Thyroid gland (tissue), 4 donors: ENCODE results near the gene HLCS.

ENCODE experiments used
- CTCF ChIP-seq, 6 experiments: fragments of 200-600 bp in 3 of 6; fragments of 450-650 bp in 3 of 6; sonication (generic) in 3 of 6; IDR thresholded peaks; one replicate each; pipeline ENCODE4 v1.5.1; 2016 to 2019; ENCODE audit warnings: antibody characterized with exemption in 6 of 6, mild to moderate bottlenecking in 2 of 6, inconsistent platforms in 1 of 6, moderate library complexity in 1 of 6
- POLR2A ChIP-seq, 2 donors: fragments of 450-650 bp; IDR thresholded peaks; one replicate each; pipeline ENCODE4 v1.6.1; 2017; ENCODE audit warnings: antibody characterized with exemption in 2 of 2, mild to moderate bottlenecking in 2 of 2, moderate library complexity in 1 of 2

- TF ChIP-seq CTCF (IDR thresholded peaks at IDR 0.05): no peak
- TF ChIP-seq POLR2A (IDR thresholded peaks at IDR 0.05): no peak
Observed at GRCh38 chr21:36893581-36893980, 72.9 kb downstream of the HLCS start.
